Measurements from ENCODE around the gene ADIPOR2. TPM values are rescaled to one million over a fixed set of nuclear protein-coding genes. Genes with fewer than 3 reads are reported as not detected.

ADIPOR2 gene
- total and polyA plus RNA-seq, 10 of the 15 experiments (the other 5 are each of a cell fraction or from before 2014, with no cell fraction given): 8.6 to 65.0 (median 38.0) TPM

DNA sequence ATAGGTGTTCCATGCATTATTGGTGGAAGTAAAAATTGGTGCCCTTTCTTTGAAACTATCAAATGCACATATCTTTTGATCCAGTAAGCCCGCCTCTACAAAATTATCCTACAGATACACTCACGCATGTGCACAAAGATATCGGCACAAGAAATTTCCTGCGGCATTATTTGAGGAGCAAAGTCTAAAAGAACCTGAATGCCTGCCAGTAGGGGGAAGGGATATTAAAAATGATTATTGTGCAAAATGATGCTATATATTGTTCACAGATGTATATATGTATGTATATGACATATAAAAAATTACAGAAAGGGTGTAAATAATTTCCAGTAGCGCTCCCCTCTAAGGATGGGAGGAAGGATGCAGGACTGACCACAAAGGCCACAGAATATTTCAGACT lies 24.7 kb upstream of the ADIPOR2 start (continued):
- no peak for TF ChIP-seq ELK1 (IDR thresholded peaks at IDR 0.05; ENCODE audit: low read depth, low read length)
- TF ChIP-seq, protein P1, sequence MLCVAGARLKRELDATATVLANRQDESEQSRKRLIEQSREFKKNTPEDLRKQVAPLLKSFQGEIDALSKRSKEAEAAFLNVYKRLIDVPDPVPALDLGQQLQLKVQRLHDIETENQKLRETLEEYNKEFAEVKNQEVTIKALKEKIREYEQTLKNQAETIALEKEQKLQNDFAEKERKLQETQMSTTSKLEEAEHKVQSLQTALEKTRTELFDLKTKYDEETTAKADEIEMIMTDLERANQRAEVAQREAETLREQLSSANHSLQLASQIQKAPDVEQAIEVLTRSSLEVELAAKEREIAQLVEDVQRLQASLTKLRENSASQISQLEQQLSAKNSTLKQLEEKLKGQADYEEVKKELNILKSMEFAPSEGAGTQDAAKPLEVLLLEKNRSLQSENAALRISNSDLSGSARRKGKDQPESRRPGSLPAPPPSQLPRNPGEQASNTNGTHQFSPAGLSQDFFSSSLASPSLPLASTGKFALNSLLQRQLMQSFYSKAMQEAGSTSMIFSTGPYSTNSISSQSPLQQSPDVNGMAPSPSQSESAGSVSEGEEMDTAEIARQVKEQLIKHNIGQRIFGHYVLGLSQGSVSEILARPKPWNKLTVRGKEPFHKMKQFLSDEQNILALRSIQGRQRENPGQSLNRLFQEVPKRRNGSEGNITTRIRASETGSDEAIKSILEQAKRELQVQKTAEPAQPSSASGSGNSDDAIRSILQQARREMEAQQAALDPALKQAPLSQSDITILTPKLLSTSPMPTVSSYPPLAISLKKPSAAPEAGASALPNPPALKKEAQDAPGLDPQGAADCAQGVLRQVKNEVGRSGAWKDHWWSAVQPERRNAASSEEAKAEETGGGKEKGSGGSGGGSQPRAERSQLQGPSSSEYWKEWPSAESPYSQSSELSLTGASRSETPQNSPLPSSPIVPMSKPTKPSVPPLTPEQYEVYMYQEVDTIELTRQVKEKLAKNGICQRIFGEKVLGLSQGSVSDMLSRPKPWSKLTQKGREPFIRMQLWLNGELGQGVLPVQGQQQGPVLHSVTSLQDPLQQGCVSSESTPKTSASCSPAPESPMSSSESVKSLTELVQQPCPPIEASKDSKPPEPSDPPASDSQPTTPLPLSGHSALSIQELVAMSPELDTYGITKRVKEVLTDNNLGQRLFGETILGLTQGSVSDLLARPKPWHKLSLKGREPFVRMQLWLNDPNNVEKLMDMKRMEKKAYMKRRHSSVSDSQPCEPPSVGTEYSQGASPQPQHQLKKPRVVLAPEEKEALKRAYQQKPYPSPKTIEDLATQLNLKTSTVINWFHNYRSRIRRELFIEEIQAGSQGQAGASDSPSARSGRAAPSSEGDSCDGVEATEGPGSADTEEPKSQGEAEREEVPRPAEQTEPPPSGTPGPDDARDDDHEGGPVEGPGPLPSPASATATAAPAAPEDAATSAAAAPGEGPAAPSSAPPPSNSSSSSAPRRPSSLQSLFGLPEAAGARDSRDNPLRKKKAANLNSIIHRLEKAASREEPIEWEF (IDR thresholded peaks at IDR 0.05; ENCODE audit: insufficient replicate concordance, low read depth, low read length): no peak
- TF ChIP-seq IRF4 (IDR thresholded peaks at IDR 0.05; ENCODE audit: low read depth, low read length): no peak
- no peak for TF ChIP-seq RELA (IDR thresholded peaks at IDR 0.05; ENCODE audit: borderline replicate concordance, partially characterized antibody)
- no peak for TF ChIP-seq BCL11A (IDR thresholded peaks at IDR 0.05; ENCODE audit: low read depth, low read length)
- no peak for TF ChIP-seq MTA3 (IDR thresholded peaks at IDR 0.05; ENCODE audit: borderline replicate concordance, low read length)
- no peak for TF ChIP-seq ESRRA (IDR thresholded peaks at IDR 0.05; ENCODE audit: low read length)
- no peak for TF ChIP-seq TCF3 (IDR thresholded peaks at IDR 0.05; ENCODE audit: borderline replicate concordance, insufficient read depth, low read depth, low read length)
- TF ChIP-seq GATAD2B (conservative IDR thresholded peaks at IDR 0.05; ENCODE audit: low read depth): no peak
- TF ChIP-seq ETV6 (conservative IDR thresholded peaks at IDR 0.05 in 1 of 2, IDR thresholded peaks at IDR 0.05 in 1 of 2; ENCODE audit: borderline replicate concordance in 1 of 2, low read depth in 1 of 2): no peak
- no peak for TF ChIP-seq POLR2A (IDR thresholded peaks at IDR 0.05; ENCODE audit: low read depth, low read length)
- no peak for TF ChIP-seq CREM (IDR thresholded peaks at IDR 0.05; ENCODE audit: low read depth)

All from GM12878 (cell line).